GM19397 (cell line): ENCODE measurements around the gene ZNF586.
"Not testable (repeated sequence)": the region's sequence is repeated elsewhere in the genome, so short reads cannot be mapped to it uniquely, and the experiment has no call there.

ENCODE experiments used
- ATAC-seq: cut with Tn5 transposase; IDR thresholded peaks from one replicate; pipeline ENCODE4 v1.9.1; 2021; ENCODE audit warnings: mild to moderate bottlenecking, moderate library complexity; ENCODE audit not compliant: unreplicated experiment

The ZNF586 gene

DNA sequence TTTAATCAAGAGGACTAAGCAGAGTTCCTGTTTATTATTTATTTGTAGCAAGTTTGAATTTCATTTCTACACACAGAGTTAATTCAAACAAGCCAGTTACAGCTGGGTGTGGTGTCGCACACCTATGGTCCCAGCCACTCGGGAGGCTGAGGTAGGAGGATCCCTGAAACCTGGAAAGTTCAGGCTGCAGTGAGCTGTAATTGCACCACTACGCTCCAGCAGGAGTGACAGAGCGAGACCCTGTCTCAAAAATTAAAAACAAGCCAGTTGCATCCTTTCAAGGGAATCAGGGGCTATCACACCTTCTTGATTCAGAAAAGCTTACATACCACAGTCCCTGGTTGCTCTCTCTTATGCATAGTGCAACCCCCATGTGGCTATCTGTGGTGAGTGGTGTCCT, 19.8 kb downstream of the ZNF586 start:
- ATAC-seq: no peak

DNA sequence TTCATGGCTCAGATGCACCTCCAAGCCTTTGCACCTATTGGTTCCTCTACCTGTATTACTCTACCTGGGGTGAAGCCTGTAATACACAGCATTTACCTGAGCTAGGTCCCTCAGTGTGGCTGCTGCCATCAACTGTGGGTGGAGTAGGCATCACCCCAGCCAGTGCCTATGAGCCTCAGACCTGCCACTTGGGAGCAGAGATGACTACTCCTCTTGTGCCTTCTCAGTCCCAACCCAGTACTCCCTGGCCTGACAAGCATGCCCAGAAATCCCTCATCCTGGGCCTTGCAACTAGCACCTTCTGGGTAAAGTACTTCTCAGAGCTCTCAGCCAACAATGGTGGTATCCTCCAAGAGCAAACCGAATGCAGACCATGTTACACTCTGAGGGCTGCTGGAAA, 27.1 kb downstream of the ZNF586 start:
- ATAC-seq: not testable (repeated sequence)

DNA sequence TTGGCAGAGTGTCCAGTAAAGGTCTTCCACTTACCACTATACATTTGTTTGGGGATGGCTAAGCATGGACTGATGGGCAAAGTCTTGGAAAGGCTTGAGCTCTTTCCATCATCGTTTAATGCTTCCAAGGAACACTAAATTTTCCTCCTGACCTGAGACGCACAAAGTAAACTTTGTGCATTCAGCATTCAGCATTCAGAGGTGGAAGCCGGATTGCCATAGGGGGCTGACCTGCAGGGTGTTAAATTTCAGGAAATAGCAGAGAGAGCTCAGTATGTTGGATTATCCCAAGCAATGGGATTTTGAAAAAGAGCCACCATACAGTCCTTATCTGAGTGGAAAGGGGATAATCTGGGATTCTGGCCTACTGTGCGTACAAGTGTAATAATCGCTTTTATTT, 31.2 kb downstream of the ZNF586 start:
- ATAC-seq: no peak

DNA sequence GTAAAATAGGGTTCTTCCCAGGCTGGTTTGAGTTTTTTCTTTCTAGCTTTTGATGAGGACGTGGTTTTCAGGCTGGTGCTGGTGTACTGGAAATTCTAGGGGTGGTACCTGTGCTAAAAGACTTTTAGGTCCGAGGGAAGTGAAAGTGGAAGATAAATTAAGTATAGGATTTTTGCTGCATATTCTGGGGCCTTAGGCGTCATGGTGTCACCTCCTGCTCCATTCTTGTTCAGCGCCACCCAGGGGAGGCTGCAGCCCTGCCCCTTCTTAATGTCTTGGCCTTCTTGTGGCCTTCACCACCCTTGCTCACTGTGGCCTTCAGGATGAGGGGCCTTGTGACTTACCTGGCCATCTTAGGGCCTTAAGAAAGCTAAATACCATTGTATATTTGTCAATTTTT, 32.8 kb downstream of the ZNF586 start:
- no peak for ATAC-seq

DNA sequence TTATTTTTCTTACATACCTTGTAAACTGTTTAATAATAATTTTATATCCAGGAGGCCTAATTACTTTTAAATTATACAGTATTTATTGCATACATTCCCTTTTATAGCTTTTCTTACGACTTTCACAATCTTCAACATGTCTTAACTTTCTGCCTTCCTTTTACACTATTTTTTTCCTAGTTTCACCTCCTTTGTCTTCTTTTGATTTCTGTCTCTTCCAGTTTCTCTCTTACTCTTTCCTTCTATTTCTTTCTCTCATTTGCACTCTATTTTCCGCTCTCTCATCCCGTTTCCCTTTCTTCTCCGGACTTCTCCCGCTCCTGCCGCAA, 33.8 kb downstream of the ZNF586 start:
- ATAC-seq: no peak

DNA sequence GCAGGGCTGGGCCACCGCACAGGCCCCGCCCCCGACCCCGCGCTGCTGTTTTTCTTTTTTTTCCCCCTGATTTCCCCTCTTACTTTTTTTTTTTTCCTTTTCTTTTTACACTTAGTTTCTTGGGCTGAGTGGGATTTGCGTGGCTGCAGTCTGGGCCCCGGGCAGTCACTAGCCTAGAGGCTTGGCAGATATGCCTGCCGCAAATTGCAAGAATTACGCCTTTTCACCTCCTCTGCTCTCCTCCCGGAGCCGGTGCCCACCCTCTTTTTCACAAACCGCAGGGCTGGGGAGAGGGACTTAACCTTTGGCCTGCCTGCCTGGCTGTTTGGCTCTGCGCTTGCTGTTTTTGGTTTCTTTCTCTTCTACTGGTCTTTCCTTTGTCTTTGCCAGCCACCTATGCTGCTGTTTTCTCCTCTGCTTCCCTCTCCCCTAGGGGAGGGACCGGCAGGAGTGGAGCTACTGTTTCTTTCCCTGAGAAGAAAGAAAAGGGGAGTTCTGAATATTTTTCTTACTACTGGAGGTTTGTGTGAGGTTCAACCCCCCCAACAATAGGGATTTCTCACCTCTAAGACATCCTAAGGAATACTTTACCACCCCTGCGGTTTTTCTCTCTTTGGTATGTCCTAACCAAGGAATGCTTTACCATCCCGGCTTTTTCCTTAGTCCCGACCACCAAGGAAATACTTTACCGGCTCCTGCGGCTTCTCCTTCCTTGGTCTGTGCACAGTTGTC, 34.3 kb downstream of the ZNF586 start:
- no peak for ATAC-seq

DNA sequence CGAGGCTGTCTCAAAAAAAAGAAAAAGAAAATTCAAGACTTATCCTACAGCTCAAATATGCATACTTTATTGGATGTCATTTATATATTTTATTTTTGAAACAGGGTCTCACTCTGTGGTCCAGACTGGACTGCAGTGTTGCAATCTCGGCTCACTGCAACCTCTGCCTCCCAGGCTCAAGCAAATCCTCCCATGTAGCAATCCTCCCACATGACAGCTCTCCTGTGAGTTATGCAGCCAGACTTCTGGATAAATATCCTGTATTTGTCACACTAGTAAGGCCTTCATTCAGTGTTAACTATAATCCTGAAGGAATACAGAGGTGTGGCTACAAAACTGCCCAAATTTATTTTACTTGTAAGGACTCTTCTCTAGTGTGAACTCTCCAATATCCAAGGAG, 38.1 kb downstream of the ZNF586 start:
- no peak for ATAC-seq

DNA sequence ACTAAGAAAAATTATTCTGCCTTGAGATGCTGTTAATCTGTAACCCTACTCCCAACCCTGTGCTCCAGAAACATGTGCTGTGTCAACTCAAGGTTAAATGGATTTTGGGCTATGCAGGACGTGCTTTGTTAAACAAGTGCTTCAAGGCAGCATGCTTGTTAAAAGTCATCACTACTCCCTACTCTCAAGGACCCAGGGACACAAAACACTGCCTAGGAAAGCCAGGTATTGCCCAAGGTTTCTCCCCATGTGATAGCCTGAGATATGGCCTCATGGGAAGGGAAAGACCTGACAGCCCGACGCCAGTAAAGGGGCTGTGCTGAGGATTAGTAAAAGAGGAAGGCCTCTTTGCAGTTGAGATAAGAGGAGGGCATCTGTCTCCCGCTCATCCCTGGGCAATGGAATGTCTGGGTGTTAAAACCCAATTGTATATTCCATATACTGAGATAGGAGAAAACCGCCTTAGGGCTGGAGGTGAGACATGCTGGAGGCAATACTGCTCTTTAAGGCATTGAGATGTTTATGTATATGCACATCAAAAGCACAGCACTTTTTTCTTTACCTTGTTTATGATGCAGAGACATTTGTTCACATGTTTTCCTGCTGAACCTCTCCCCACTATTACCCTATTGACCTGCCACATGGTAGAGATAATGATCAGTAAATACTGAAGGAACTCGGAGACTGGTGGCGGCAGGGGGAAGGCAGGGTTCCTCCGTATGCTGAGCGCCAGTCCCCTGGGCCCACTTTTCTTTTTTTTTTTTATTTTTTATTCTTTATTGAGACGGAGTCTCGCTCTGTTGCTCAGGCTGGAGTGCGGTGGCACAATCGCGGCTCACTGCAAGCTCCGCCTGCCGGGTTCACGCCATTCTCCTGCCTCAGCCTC, 41.2 kb downstream of the ZNF586 start:
- not testable (repeated sequence) for ATAC-seq

DNA sequence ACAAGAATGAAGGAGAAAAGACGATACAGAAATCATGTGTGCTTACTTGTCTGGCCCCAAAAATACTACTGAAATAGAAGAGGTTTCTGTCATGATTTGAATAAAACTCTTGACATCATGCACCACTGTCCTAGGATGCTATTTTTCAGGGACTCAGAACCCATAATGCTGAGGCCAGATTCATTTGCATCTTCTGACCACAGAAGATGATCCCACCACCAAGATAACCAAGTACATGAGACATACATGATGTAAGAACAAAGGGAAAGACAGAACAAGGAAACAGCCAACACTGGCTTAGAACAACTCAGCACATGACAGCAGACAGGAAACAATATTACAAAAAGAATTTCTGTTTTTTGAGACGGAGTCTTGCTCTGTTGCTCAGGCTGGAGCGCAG, 42.8 kb downstream of the ZNF586 start:
- no peak for ATAC-seq

DNA sequence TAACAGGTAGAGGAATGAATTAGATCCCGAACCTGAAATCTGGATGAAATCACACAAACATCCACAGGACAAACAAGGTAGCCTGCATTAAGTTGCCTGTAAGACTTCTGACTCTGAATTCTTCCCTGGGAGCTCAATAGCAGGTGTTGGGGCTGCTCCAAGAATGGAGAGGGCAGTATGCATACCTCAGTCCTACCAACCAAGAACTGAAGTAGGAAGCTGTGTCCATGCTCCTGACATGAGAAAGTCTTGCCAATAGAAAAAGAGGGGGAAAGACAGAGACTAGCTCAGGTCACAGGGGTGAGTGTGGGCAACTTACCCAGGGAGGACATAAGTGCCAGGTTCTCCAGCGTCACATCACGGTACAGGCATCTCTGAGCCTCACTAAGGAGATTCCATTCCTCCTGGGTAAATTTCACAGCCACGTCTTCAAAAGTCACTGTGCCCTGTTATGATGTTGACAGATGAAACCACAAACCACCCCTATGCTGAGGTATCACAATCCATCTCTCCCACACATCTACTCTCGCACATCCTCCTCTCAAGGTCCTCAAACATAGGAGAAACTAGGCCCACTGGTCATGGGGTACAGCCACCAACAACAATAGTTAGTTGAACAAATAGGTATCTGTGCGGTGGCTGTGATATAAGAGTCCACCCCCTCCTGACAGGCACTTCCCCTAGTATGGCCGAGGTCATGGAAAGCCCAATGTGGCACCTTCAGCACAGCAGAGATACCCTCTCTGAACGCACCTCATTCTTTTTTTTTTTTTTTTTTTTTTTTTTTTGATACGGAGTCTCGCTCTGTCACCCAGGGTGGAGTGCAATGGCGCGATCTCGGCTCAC, 43.7 kb downstream of the ZNF586 start:
- ATAC-seq: not testable (repeated sequence)

DNA sequence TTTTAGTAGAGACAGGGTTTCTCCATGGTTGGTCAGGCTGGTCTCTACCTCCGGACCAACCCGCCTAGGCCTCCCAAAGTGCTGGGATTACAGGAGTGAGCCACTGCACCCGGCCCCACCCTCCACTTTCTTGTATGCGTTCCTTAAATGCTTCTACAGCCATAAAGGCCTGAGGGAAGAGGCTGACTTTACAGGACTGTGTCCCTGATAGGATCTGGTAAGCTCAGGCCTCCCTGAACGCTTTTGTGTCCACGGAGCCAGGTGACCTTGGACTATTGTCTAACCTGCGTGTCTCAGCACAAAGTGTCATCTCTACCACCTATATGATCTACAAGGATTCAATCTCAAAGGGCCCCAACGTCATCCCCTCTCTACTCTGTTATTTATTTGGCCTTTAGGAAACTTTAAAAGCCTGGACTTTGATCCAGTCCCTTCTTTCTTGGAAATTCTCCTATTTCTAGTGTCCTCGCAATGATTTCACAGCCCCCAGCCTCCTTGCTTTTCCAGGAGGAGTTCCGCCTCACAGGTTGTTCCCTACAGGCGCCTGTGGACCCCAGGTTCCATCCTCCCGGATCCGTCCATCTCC, 44.5 kb downstream of the ZNF586 start:
- no peak for ATAC-seq

DNA sequence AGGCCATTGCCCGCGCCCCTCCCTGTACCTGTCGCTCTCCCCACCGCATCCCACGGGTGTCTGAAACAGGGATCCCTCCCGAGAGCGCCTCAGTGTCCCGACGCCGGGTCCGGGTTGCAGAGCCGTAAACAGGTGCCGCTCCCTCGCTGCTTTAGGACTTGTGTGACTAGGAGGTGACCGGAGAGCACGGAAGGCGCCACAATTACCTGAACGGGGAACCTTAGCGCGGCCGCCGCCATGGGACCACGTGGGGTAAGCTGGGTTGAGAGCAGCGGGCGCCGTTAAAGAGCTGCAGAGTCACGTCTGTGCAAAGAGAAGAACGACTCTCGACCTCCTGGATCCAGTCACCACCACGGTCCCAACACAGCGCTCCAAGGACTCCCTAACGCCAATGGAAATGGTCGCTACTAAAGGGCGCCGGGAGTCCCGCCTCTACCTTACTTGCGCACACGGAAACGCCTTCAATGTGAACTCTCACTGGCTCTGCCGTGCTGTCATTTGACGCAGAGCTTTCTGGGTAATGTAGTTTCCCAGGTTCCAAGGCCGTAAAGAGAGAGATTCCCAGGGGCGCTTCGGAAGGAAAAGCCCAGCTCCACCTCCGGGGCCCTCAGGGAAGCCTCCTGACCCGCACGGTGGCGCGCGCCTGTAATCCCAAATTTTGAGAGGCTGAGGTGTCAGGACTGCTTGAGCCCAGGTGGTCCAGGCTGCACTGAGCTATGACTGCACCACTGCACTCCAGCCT, 45.2 kb downstream of the ZNF586 start, which contains the start of gene ZNF552:
TSS of gene ZNF552 (minus strand) at position 409 of the 742 bp plus-strand sequence. CDS start at position 239, 170 bp downstream.
- peak; percentile 77 for ATAC-seq

DNA sequence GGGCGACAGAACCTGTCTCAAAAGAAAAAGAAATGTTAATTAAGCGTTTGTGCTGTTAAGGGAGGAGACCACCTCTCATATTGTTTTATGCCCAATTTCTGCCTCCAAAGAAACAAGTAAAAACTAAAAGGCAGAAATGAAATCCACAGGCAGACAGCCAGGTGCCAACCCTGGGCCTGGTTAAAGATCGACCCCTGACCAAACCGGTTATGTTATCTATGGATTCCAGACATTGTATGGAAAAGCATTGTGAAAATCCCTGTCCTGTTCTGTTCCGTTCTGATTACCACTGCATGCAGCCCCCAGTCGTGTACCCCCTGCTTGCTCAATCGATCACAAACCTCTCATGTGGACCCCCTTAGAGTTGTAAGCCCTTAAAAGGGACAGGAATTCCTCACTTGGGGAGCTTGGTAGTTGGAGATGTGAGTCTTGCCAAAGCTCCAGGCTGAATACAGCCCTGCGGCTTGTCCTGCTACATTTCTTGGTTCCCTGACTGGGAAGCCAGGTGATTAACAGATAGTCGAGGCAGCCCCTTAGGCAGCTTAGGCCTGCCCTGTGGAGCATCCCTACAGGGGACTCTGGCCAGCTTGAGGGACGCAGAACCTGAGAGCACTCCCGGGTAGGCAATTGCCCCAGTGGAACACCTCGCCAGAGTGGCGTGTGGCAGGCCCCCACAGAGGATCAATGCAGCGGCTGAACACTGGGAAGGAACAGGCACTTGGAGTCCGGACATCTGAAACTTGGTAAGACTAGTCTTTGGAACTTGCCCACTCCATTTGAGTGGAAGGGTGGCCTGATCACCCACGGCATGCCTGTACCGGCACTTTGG, 46.0 kb downstream of the ZNF586 start:
- ATAC-seq: no peak

DNA sequence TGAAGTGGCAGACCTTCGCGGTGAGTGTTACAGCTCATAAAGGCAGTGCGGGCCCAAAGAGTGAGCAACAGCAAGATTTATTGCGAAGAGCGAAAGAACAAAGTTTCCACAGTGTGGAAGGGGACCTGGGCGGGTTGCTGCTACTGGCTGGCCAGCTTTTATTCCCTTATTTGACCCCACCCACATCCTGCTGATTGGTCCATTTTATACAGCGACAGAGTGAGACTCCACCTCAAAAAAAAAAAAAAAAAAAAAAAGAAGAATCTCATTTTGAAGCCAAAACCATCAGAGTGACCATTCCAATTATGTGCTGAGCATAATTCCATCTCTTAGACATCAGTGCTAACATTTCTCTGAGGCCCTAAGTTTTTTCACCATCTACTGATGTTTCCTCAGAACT, 47.2 kb downstream of the ZNF586 start:
- ATAC-seq: no peak

DNA sequence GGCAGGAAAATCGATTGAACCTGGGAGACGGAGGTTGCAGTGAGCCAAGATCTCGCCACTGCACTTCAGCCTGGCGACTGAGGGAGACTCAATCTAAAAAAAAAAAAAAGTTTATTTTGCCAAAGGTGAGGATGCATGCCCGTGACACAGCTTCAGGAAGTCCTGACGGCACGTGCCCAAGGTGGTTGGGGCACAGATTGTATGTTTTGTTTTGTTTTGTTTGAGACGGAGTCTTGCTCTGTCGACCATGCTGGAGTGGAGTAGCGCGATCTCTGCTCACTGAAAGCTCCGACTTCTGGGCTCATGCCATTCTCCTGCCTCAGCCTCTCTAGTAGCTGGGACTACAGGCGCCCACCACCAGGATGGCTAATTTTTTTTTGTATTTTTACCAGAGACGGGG, 48.5 kb downstream of the ZNF586 start:
- no peak for ATAC-seq

DNA sequence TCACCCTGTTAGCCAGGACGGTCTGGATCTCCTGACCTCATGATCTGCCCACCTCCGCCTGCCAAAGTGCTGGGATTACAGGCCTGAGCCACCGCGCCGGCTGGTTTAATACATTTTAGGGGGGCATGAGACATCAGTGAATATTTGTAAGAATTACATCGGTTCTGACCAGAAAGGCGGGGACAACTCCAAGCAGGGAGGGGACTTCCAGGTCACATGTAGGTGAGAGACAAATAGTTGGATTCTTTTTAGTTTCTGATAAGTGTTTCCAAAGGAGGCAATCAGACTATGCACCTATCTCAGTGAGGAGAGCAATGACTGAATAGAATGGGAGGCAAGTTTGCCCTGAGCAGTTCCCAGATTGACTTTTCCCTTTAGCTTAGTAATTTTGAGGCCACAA, 48.9 kb downstream of the ZNF586 start:
- no peak for ATAC-seq

DNA sequence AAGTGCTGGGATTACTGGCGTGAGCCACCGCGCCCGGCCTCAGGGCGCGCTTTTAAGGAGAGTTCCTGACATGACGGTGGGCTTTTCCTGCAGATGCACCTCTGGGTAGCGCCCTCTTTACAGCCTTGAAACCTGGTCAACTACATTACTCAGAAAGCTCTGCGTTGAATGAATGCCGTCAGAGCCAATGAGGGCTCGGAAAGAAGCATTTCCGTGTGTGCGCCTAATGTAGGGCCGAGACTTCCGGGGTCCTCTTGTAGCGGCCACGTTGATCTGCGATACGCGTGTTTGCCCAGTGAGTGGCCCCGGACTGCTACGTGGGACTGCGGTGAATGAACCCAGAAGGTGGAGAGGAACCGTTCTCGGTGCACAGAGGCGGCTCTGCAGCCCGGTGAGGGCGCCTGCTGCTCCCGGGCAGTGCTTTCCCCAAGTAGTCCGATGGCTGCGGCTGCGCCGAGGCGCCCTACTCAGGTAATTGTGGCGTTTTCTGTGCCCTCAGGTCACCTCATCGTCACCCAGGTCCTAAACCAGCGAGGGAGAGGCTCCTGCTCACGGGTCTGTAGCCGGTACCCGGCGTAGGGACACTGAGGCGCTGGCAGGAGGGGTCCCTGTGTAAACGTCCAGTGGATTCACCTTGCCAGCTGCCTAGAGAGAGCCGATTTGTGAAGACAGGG, 50.1 kb downstream of the ZNF586 start:
- peak; percentile 80 for ATAC-seq

DNA sequence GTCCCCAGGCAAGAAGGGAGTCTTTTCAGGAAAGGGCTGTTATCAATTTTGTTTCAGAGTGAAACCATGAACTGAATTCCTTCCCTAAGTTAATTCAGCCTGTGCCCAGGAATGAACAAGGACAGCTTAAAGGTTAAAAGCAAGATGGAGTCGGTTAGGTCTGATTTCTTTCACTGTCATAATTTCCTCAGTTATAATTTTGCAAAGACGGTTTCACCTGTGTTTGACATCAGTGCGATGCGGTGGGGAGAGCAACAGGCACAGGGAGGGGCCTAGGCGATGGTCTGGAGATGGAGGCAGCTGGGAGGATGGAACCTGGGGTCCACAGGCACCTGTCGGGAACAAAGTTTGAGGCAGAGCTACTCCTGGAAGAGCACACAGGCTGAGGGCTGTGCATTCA, 51.1 kb downstream of the ZNF586 start:
- no peak for ATAC-seq

DNA sequence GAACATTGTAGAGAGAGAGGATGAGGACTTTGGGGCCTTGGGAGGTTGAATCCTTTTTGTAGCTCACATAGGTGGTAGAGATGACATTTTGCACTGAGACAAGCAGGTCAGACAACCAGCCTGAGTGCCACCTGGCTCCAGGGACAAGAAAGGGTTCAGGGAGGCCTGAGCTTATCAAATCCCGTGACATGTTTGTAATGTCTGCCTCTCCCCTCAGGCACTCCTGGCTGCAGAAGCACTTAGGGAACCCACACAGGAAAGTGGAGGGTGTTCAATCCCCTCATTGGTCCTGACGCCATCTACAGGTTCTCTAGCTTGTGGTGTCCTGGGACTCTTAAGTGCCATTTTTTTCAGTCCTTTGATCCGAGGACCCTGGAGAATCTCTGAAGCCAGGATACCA, 51.6 kb downstream of the ZNF586 start:
- ATAC-seq: not testable (repeated sequence)
